Measurements from ENCODE around the gene AGAP9.
"Not testable (repeated sequence)": the region's sequence is repeated elsewhere in the genome, so short reads cannot be mapped to it uniquely, and the experiment has no call there.

The AGAP9 gene

GRCh38 chr10:47523475-47523874, at the start of gene AGAP9:
AGAP9 (minus strand) TSS chr10:47523638; CDS start chr10:47523526, 112 bp downstream.
- H3K4me1 ChIP-seq; H3K4me3 ChIP-seq; DNase-seq (ENCODE audit: low spot score in 2 of 2); H3K36me3 ChIP-seq (replicated peaks); H3K27me3 ChIP-seq (ENCODE audit: low read depth); in situ Hi-C loops (cut with MboI; ENCODE audit: low sequenced_read_pairs); H3K9me3 ChIP-seq: not testable (repeated sequence)

GRCh38 chr10:47571138-47571912, 47.9 kb upstream of the AGAP9 start:
- H3K9me3 ChIP-seq; DNase-seq (ENCODE audit: low spot score in 2 of 2); H3K27me3 ChIP-seq (ENCODE audit: low read depth); H3K36me3 ChIP-seq (replicated peaks); H3K4me1 ChIP-seq; H3K4me3 ChIP-seq; in situ Hi-C loops (cut with MboI; ENCODE audit: low sequenced_read_pairs): not testable (repeated sequence)

- DNase-seq (ENCODE audit: low spot score in 2 of 2); H3K36me3 ChIP-seq (replicated peaks); H3K27me3 ChIP-seq (ENCODE audit: low read depth); in situ Hi-C loops (cut with MboI; ENCODE audit: low sequenced_read_pairs); H3K4me1 ChIP-seq; H3K9me3 ChIP-seq; H3K4me3 ChIP-seq: not testable (repeated sequence)
Measured at GRCh38 chr10:47566757-47567156, 43.3 kb upstream of the AGAP9 start.

GRCh38 chr10:47566108-47566699, 42.8 kb upstream of the AGAP9 start:
- H3K27me3 ChIP-seq (ENCODE audit: low read depth); in situ Hi-C loops (cut with MboI; ENCODE audit: low sequenced_read_pairs); H3K36me3 ChIP-seq (replicated peaks); H3K9me3 ChIP-seq; DNase-seq (ENCODE audit: low spot score in 2 of 2); H3K4me1 ChIP-seq; H3K4me3 ChIP-seq: not testable (repeated sequence)

- in situ Hi-C loops (cut with MboI; ENCODE audit: low sequenced_read_pairs); H3K36me3 ChIP-seq (replicated peaks); H3K4me1 ChIP-seq; H3K4me3 ChIP-seq; H3K9me3 ChIP-seq; H3K27me3 ChIP-seq (ENCODE audit: low read depth); DNase-seq (ENCODE audit: low spot score in 2 of 2): not testable (repeated sequence)
Measured at GRCh38 chr10:47565517-47565920, 42.1 kb upstream of the AGAP9 start.

- H3K27me3 ChIP-seq (ENCODE audit: low read depth); in situ Hi-C loops (cut with MboI; ENCODE audit: low sequenced_read_pairs); H3K4me3 ChIP-seq; H3K9me3 ChIP-seq; DNase-seq (ENCODE audit: low spot score in 2 of 2); H3K4me1 ChIP-seq; H3K36me3 ChIP-seq (replicated peaks): not testable (repeated sequence)
Measured at GRCh38 chr10:47564953-47565352, 41.5 kb upstream of the AGAP9 start.

- H3K4me3 ChIP-seq; DNase-seq (ENCODE audit: low spot score in 2 of 2); in situ Hi-C loops (cut with MboI; ENCODE audit: low sequenced_read_pairs); H3K27me3 ChIP-seq (ENCODE audit: low read depth); H3K9me3 ChIP-seq; H3K4me1 ChIP-seq; H3K36me3 ChIP-seq (replicated peaks): not testable (repeated sequence)
Measured at GRCh38 chr10:47564318-47564717, 40.9 kb upstream of the AGAP9 start.

GRCh38 chr10:47560452-47560851, 37.0 kb upstream of the AGAP9 start:
- H3K9me3 ChIP-seq; DNase-seq (ENCODE audit: low spot score in 2 of 2); H3K27me3 ChIP-seq (ENCODE audit: low read depth); H3K4me1 ChIP-seq; in situ Hi-C loops (cut with MboI; ENCODE audit: low sequenced_read_pairs); H3K36me3 ChIP-seq (replicated peaks); H3K4me3 ChIP-seq: not testable (repeated sequence)

DNA sequence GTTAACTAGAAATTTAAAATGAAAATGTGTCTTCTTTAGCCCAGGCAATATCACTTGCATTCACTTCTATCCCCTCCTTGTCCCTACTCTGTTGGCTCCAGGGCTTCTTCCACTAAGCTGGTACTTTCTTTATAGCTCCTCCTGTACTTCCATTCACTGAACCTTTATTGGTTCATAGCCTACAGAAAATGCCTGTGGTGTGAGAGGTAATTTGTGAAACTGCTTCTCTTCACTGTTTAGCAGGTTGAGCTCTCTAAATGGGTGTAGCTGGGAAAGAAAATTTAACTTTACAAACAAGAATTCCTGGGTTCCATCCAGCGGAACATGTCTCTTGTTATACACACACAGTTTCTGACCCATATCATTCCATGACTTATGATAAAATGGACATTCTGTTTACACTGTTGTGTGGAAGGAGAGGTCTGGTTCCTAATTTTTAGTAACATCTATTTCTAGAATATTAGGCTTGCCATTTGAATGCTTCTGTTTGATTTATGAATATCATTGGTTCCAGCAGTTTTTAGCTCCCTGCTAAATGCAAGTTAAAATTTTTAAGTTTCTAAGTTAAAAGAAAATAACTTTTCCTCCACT, 36.4 kb upstream of the AGAP9 start:
- H3K36me3 ChIP-seq (replicated peaks); H3K27me3 ChIP-seq (ENCODE audit: low read depth); H3K9me3 ChIP-seq; DNase-seq (ENCODE audit: low spot score in 2 of 2); H3K4me3 ChIP-seq; H3K4me1 ChIP-seq; in situ Hi-C loops (cut with MboI; ENCODE audit: low sequenced_read_pairs): not testable (repeated sequence)

- in situ Hi-C loops (cut with MboI; ENCODE audit: low sequenced_read_pairs); H3K9me3 ChIP-seq; H3K36me3 ChIP-seq (replicated peaks); H3K4me3 ChIP-seq; H3K4me1 ChIP-seq; H3K27me3 ChIP-seq (ENCODE audit: low read depth); DNase-seq (ENCODE audit: low spot score in 2 of 2): not testable (repeated sequence)
Measured at GRCh38 chr10:47558109-47558508, 34.7 kb upstream of the AGAP9 start.

DNA sequence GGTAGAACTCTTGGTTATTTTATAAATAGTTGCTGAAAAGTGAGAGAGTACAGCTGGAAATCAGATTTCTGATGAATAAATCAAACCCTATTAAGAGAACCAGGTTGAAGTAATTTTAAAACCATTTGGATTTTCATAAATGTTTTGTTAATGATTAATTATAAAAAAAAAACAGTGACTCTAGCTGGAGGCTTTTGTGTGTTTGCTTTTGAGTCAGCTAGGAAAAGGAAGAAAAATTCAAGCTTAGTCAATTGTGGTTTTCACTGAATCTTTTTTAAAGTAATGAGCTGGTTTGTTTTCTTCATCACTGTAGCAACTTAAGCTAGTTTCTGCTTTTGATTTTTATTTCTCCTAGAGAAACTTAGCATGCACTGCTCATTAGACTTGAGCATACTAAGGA, 34.2 kb upstream of the AGAP9 start:
- H3K4me3 ChIP-seq; DNase-seq (ENCODE audit: low spot score in 2 of 2); H3K27me3 ChIP-seq (ENCODE audit: low read depth); H3K4me1 ChIP-seq; in situ Hi-C loops (cut with MboI; ENCODE audit: low sequenced_read_pairs); H3K36me3 ChIP-seq (replicated peaks); H3K9me3 ChIP-seq: not testable (repeated sequence)

DNA sequence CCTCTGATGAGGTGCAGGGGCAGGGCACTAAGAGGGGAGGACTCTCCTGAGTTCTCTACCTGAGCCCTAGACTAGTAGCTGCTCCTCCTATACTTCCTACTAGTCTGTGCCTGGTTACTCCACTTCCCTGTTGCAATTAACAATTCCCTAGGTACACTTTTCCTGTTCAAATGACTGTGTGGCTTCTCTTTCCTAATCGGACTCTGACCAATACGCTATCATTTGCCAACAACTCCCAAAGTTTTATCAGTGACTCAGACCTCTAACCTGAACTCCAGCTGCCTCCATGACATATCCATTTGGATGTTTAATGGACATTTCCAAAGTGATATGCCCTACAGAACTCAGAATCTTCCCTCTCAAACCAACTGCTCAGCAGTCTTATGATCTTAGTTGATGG, 31.9 kb upstream of the AGAP9 start:
- H3K9me3 ChIP-seq; H3K4me3 ChIP-seq; H3K4me1 ChIP-seq; DNase-seq (ENCODE audit: low spot score in 2 of 2); in situ Hi-C loops (cut with MboI; ENCODE audit: low sequenced_read_pairs); H3K36me3 ChIP-seq (replicated peaks); H3K27me3 ChIP-seq (ENCODE audit: low read depth): not testable (repeated sequence)

DNA sequence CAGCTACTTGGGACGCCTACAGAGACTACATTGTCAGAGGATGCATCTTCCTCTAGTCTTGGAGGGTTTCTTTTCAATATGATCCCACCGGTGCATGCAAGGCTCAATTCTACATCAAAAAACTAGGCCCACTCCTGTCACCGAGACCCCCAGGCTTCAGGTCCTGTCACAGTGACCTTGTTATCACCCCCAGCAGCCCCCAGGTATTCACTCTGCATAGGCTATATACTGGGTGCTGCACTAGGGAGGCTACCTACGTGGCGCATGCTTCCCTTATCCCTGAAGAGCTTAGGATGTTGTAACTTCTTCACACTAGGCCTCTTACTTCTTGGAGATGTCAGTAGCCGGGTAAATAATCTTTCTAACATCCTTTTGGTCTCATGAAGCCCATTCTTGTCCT, 31.1 kb upstream of the AGAP9 start:
- in situ Hi-C loops (cut with MboI; ENCODE audit: low sequenced_read_pairs); DNase-seq (ENCODE audit: low spot score in 2 of 2): not testable (repeated sequence)

GRCh38 chr10:47553860-47554247, 30.4 kb upstream of the AGAP9 start:
- H3K9me3 ChIP-seq; DNase-seq (ENCODE audit: low spot score in 2 of 2); H3K4me1 ChIP-seq; H3K36me3 ChIP-seq (replicated peaks); H3K27me3 ChIP-seq (ENCODE audit: low read depth); in situ Hi-C loops (cut with MboI; ENCODE audit: low sequenced_read_pairs): not testable (repeated sequence)
- peak overlapping the region; percentile 14; the same call in 1 of the 2 replicates for H3K4me3 ChIP-seq

More for the DNA sequence above, 31.1 kb upstream of the AGAP9 start:
- H3K9me3 ChIP-seq; H3K36me3 ChIP-seq (replicated peaks); H3K27me3 ChIP-seq (ENCODE audit: low read depth); H3K4me1 ChIP-seq; H3K4me3 ChIP-seq: not testable (repeated sequence)
